Left ventricle myocardium inferior (tissue), 1 donor: ENCODE measurements around the gene SMARCC1. TPM values are rescaled to one million over a fixed set of nuclear protein-coding genes. Genes with fewer than 3 reads are reported as not detected.
A peak's percentile ranks its signal among the peaks of the same experiment; 100 is the strongest.

ENCODE experiments used
- DNase-seq: peaks from one replicate; pipeline ENCODE4 v3.0.0-alpha.2; 2020
- H3K27ac ChIP-seq: fragments of 200-600 bp; replicated peaks from 2 replicates; pipeline ENCODE4 v1.8.0; 2021
- H3K27me3 ChIP-seq: fragments of 200-600 bp; 2 replicates; pipeline ENCODE4 v1.8.0; 2021; ENCODE audit warnings: low read depth
- H3K36me3 ChIP-seq: fragments of 200-600 bp; 2 replicates; pipeline ENCODE4 v1.8.0; 2021
- H3K4me1 ChIP-seq: fragments of 200-600 bp; 2 replicates; pipeline ENCODE4 v1.8.0; 2021
- H3K4me3 ChIP-seq: fragments of 200-600 bp; 2 replicates; pipeline ENCODE4 v1.8.0; 2021; ENCODE audit warnings: mild to moderate bottlenecking, moderate library complexity
- H3K9me3 ChIP-seq: fragments of 200-600 bp; replicated peaks from 2 replicates; pipeline ENCODE4 v1.8.0; 2021
- CTCF ChIP-seq: fragments of 200-600 bp; IDR thresholded peaks from 2 replicates; pipeline ENCODE4 v1.8.0; 2021; ENCODE audit warnings: antibody characterized with exemption, mild to moderate bottlenecking, borderline replicate concordance
- intact Hi-C: fragments of 100-400 bp; cut with micrococcal nuclease; formaldehyde crosslinking; loops from one replicate; pipeline ENCODE4 v1.11.0; 2022
- total RNA-seq: library from RNA; stranded (reverse); fragmentation: NEBNext Ultra II Directional; extraction: Animal tissue kit (Norgen Biotek cat#: 25700); gene quantifications from one replicate; pipeline ENCODE4 v1.2.1, GENCODE V29; 2021
- donor health status: DM: no; HTN: yes; CAD: no; lungs with severe emphysema.

SMARCC1 gene
- total RNA-seq, 1 donor from 2014 or later = 22.9 TPM

- Histone ChIP-seq H3K27ac (no peak overlapping the region), H3K9me3 (peaks cover 10% of the 10 kb centered on the region), H3K4me3 (no peak overlapping the region), H3K36me3 (no peaks in the 10 kb centered on the region), H3K27me3 (no peaks in the 10 kb centered on the region), H3K4me1 (no peaks in the 10 kb centered on the region)
- TF ChIP-seq CTCF = no peak
- intact Hi-C loops = no loop called here
- DNase-seq = no peak
Measured at GRCh38 chr3:47794544-47794943, 12.9 kb upstream of the SMARCC1 start.

GRCh38 chr3:47792699-47793098, 11.0 kb upstream of the SMARCC1 start:
- no peak for TF ChIP-seq CTCF
- Histone ChIP-seq H3K9me3 (peaks cover 10% of the 10 kb centered on the region), H3K27me3 (no peaks in the 10 kb centered on the region), H3K36me3 (no peaks in the 10 kb centered on the region), H3K4me3 (no peak overlapping the region), H3K4me1 (peaks cover 4% of the 10 kb centered on the region), H3K27ac (no peak overlapping the region)
- intact Hi-C loops = no loop called here
- no peak for DNase-seq

GRCh38 chr3:47791193-47791855, 9.6 kb upstream of the SMARCC1 start:
- Histone ChIP-seq H3K27ac (no peak overlapping the region), H3K36me3 (no peaks in the 10 kb centered on the region)
- intact Hi-C loops = no loop called here

GRCh38 chr3:47783673-47784072, 2.0 kb upstream of the SMARCC1 start:
- Histone ChIP-seq H3K4me1 (peaks cover 43% of the 10 kb centered on the region), H3K4me3 (no peak overlapping the region), H3K27me3 (no peaks in the 10 kb centered on the region), H3K36me3 (no peaks in the 10 kb centered on the region), H3K27ac (no peak overlapping the region), H3K9me3 (no peaks in the 10 kb centered on the region)
- intact Hi-C loops = no loop called here
- no peak for TF ChIP-seq CTCF
- no peak for DNase-seq

More at GRCh38 chr3:47791193-47791855, 9.6 kb upstream of the SMARCC1 start:
- no peak for DNase-seq
- Histone ChIP-seq H3K9me3 (peaks cover 10% of the 10 kb centered on the region), H3K4me3 (no peak overlapping the region), H3K27me3 (no peaks in the 10 kb centered on the region), H3K4me1 (peaks cover 4% of the 10 kb centered on the region)
- TF ChIP-seq CTCF = no peak

- H3K4me1 ChIP-seq = peaks cover 51% of the 10 kb centered on the region
- H3K36me3 ChIP-seq = no peaks in the 10 kb centered on the region
- intact Hi-C loops = no loop called here
- DNase-seq = no peak
- no peak for TF ChIP-seq CTCF
- H3K27ac ChIP-seq = peak overlapping the region; percentile 98
- no peaks in the 10 kb centered on the region for H3K9me3 ChIP-seq
- peak overlapping the region; percentile 94 for H3K4me3 ChIP-seq
- H3K27me3 ChIP-seq = no peaks in the 10 kb centered on the region
Measured at GRCh38 chr3:47782446-47783308, 984 bp upstream of the SMARCC1 start.
